Glomerular visceral epithelial cell (primary cell): Measurements from ENCODE around the gene NT5DC2.

ENCODE experiments used
- DNase-seq: peaks from one replicate; pipeline ENCODE4 v3.0.0-alpha.2; 2016; ENCODE audit errors: extremely low spot score

The NT5DC2 gene

GRCh38 chr3:52509753-52510328 lies 23.8 kb downstream of the NT5DC2 start:
- DNase-seq = no peak

DNA sequence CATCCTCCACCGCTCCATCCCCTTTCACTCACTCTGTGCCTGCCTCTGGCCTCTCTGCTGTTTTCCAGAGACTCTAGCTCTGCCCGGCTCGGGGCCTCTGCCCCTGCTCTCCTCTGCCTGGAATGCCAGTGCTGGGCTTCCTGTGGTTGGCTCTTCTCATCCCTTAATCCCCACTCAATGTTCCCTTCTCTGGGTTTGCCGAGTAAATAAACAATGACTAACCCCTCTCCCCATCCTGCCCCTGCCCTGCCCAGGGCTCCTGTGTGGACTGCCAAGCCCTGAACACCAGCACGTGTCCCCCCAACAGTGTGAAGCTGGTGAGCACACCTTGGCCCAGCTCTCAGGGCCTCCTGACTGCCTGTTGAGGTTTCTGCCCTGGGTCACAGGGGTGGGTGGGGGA lies 26.3 kb downstream of the NT5DC2 start:
- peak; percentile 70 for DNase-seq

DNA sequence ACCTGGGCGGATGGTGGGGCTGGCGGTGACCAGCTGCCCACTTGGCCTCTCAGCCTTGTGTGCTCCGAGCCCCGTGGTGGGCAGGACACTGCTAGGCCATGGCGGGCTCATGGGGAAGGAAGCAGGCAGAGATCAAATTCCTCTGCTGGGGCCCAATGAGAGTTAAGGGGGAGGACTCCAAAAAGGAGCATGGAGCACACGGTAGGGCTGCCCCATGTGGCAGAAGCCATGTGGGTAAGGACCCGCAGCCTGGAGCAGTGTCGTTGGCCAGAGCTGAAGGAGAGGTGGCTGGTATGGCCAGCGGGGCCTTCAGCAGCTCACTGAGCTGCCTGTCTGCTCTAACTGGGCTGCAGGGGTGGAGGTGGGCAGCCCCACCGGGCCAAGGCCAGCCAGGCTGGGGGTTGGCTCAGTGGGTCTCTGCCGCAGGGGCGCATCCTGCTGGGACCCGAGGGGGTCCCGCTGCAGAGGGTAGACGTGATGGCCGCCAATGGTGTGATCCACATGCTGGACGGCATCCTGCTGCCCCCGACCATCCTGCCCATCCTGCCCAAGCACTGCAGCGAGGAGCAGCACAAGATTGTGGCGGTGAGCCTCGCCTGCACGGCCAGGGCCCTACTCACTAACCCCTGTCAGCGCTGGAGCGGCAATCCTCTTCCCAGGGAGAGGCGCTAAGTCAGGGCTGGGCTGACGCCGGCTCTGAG lies 27.2 kb downstream of the NT5DC2 start:
- no peak for DNase-seq

GRCh38 chr3:52504977-52505376 lies 28.7 kb downstream of the NT5DC2 start:
- no peak for DNase-seq

GRCh38 chr3:52503788-52504424 lies 29.8 kb downstream of the NT5DC2 start:
- DNase-seq = no peak

DNA sequence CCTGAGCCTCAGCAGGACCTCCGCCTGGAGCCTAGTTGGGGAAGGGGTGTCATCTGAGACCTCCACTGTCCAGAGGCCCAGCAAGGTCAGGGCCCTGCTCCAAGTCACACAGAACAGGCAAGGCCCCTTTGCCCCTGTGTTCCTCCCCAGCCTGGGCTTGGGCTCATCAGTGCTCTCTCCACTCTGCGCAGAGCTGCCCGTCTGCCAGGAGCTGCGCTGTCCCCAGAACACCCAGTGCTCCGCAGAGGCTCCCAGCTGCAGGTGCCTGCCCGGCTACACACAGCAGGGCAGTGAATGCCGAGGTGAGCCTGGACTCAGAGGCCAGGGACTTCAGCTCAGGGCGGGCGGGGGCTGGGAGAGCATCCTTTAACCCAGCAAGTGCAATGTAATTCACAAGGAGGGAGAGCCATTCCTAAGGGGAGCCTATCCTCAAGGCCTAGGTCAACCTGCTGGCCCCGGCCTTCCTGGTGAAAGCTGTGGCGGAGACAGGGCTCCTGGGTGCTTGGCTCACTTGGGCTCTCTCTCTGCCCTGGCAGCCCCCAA lies 30.8 kb downstream of the NT5DC2 start:
- DNase-seq = no peak

- no peak for DNase-seq
These were observed 31.7 kb downstream of the NT5DC2 start for GRCh38 chr3:52502001-52502400.

DNA sequence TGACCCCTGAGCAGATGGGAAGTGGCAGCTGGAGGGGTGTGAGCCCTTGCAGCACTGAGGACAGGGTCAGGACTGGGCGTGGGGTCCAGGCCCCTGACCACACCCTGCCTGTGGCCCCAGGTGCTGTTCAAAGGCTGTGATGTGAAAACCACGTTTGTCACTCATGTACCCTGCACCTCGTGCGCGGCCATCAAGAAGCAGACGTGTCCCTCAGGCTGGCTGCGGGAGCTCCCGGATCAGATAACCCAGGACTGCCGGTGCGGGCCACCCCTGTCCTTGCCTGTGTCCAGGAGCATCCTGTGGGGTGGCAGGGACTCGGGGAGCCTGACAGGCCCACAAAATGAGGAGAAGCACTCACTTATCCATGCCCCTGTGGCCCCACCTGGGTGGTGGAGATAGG lies 32.6 kb downstream of the NT5DC2 start:
- no peak for DNase-seq

DNA sequence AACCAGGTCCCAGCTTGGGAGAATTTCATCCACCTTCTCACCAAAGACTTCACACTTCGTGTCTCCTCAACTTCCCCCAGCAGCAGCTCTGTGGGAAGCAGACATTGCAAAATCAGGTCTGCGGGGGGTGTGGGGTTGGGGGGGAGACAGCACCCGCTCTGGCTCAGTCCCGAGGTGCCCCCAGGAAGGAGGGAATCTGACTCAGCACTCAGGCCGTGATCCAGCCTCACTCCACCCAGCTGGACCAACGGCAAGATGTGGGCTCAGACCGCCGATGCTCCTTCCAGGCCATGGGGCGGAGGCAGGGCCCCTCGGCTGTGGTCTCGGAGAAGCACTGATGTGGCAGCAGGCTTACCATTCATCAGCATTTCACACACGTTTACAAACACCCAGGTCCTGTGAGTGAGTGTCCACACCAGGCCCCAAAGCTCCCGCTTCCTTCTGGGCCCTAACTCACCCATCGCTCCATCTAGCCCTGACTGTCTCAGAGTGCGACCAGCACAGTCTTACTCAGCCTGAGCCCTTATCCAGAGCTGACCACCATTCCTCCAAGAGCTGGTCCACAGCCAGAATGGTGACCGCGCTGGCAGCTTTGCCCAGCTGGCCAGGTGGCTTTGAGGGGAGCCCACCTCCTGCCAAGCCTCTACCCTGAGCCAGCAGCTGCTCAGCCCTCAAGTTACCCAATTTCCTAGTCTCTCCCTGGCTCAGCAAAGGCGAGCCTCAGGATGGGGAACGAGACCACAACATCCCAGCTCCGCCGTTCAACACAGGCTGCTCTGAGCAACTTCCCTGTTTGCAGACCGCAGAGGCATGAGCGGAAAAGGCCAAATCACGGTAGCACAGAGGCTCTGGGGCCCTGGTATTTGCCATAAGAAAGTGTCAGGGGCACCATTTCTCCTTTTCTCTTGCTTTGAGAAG lies 35.3 kb downstream of the NT5DC2 start:
- peak; percentile 17 for DNase-seq

DNA sequence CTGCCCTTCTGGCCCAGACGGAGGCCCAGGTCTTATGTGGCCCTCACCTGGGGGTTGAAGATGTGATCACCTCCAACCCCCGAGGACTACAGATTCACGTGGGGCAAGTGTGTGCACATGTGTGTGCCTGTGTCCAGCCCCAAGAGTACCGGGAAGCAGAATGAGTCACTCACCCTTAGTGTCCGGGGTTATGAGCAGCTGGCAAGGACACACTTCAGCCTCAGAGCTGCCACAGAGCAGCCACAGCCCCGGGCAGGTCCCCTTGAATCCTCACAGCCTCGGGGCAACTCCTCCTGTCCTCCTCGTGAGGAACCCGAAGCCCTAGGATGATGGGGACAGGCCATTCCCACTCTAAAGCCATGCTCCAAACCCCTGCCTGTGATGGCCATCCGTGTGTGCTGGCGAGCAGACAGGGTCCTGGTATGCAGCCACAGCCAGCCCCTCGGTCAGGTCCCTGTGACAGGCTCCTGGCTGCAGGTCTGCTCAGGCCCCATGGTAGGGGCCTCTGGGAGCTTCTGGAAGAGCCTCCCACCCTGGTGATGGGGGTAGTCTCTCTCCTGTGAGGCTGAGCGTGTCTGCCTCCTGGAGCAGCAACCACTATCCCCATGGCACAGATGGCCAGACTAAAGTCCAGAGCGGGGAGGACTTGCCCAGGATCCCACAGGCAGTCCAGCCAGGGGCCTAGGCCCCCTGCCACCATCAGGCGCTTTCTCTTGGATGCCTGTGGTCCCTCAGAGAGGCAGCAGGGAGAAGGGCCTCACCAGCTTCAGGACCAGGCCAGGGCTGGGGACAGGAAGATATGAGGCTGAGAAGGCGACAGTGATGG lies 37.7 kb downstream of the NT5DC2 start:
- peak; percentile 62 for DNase-seq

GRCh38 chr3:52494886-52495495 lies 38.7 kb downstream of the NT5DC2 start, which contains the start of gene STAB1:
Gene STAB1, plus strand, starts transcription at chr3:52495338. Its CDS starts 76 bp downstream, at chr3:52495414.
- no peak for DNase-seq

GRCh38 chr3:52494445-52494844 lies 39.2 kb downstream of the NT5DC2 start:
- no peak for DNase-seq

DNA sequence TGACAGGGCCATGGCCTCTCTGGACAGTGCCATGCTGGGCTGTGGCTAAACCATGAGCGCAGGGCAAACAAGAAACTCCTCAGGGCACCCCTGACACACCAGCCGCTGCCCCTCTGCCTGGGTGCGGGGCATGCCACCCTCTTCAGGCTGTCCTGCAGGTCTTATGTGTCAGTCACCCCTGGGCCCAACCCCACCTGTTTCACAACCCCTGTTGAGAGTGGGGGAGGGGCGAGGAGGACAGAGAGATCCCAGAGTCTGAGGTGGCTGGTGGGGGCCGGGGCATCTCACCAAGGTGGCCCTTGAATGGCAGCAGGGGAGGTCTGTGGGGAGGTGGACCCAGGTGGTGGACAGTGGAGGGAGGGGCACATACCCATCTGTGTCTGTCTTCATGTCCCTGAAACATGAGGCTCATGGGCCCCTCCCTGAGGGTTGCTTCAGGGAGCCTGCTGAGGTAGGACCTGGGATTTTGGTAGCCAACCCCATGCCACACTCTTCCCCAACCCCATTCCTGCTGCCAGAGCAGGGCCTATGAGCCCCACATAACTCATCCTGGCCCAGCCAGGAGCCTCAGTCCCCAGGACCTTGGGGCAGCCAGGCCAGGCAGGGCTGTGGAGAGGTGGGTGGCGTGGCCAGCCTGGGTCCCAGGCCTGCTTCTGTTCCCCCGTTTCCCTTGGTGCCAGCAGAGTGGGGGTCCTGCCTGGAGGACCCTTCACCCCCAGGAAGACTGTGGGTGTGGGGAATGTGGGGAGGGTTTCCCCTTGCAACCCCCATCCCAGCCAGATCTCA lies 40.2 kb downstream of the NT5DC2 start:
- DNase-seq = no peak

GRCh38 chr3:52492059-52492458 lies 41.6 kb downstream of the NT5DC2 start:
- DNase-seq = no peak

DNA sequence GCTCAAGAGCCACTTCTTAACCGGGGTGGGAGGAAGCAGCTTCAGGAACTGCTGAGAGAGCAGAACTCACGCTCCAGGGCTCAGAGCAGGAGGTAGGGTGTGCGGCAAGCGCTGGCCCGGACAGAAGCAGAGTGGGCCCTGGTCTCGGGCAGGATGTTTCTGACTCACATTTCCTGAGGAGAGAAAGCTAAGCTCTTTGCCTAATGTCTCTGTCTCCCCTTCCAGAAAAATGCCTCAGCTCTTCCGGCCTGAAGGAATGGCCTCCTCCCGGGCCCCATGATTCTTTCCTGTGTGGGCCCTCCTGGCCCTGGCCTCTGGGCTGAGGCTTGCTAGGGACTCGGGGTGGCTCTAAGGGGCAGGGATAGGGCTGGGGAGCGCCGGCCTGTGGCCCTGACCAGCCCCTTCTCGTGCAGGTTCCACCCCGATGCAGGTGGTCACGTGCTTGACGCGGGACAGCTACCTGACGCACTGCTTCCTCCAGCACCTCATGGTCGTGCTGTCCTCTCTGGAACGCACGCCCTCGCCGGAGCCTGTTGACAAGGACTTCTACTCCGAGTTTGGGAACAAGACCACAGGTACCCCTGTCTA lies 42.6 kb downstream of the NT5DC2 start:
- DNase-seq = peak; percentile 45

- no peak for DNase-seq
These were observed 43.4 kb downstream of the NT5DC2 start for GRCh38 chr3:52490035-52490938.

GRCh38 chr3:52489453-52489852 lies 44.2 kb downstream of the NT5DC2 start:
- no peak for DNase-seq

- no peak for DNase-seq
These were observed 44.9 kb downstream of the NT5DC2 start for GRCh38 chr3:52488746-52489145.
